Forelimb muscle (tissue), 1 donor: ENCODE results near the gene PRG3. TPM values are rescaled to one million over a fixed set of nuclear protein-coding genes. Genes with fewer than 3 reads are reported as not detected.
"Not testable (repeated sequence)": the region's sequence is repeated elsewhere in the genome, so short reads cannot be mapped to it uniquely, and the experiment has no call there.

Experiments used
- DNase-seq: peaks from one replicate; pipeline ENCODE4 v3.0.0-alpha.2; 2013; ENCODE audit warnings: low read depth
- polyA plus RNA-seq: library from polyadenylated mRNA; unstranded; fragments of 120-200 nt; gene quantifications from one replicate; pipeline ENCODE4 v1.2.1, GENCODE V29; 2013; ENCODE audit not compliant: insufficient read length

Gene PRG3
- polyA plus RNA-seq, 1 donor = 0.85 TPM

- no peak for DNase-seq
Observed at GRCh38 chr11:57390535-57390934, 9.6 kb upstream of the PRG3 start, which contains the start of gene PRG2. PRG2 (minus strand) TSS chr11:57390650; CDS start chr11:57389944, 706 bp downstream.

GRCh38 chr11:57387289-57388030, 6.5 kb upstream of the PRG3 start:
- no peak for DNase-seq

- DNase-seq = no peak
Observed at GRCh38 chr11:57386178-57386940, 5.4 kb upstream of the PRG3 start.

GRCh38 chr11:57379732-57380131, 1.2 kb downstream of the PRG3 start:
- no peak for DNase-seq

- no peak for DNase-seq
Observed at GRCh38 chr11:57378186-57378585, 2.8 kb downstream of the PRG3 start.

- no peak for DNase-seq
Observed at GRCh38 chr11:57377107-57377506, 3.8 kb downstream of the PRG3 start.

GRCh38 chr11:57376095-57377090, 4.6 kb downstream of the PRG3 start:
- DNase-seq = no peak

- no peak for DNase-seq
Observed at GRCh38 chr11:57375490-57375889, 5.5 kb downstream of the PRG3 start.

GRCh38 chr11:57374966-57375365, 6.0 kb downstream of the PRG3 start:
- DNase-seq = no peak

GRCh38 chr11:57373146-57373545, 7.8 kb downstream of the PRG3 start:
- DNase-seq = no peak

- no peak for DNase-seq
Observed at GRCh38 chr11:57370941-57371340, 10.0 kb downstream of the PRG3 start.

GRCh38 chr11:57370251-57370650, 10.7 kb downstream of the PRG3 start:
- no peak for DNase-seq

- no peak for DNase-seq
Observed at GRCh38 chr11:57368845-57369232, 12.1 kb downstream of the PRG3 start.

GRCh38 chr11:57368106-57368844, 12.7 kb downstream of the PRG3 start:
- no peak for DNase-seq

- no peak for DNase-seq
Observed at GRCh38 chr11:57364851-57365660, 15.9 kb downstream of the PRG3 start.

GRCh38 chr11:57363131-57364080, 17.5 kb downstream of the PRG3 start:
- DNase-seq = no peak

GRCh38 chr11:57361926-57362325, 19.0 kb downstream of the PRG3 start:
- no peak for DNase-seq

GRCh38 chr11:57361420-57361819, 19.5 kb downstream of the PRG3 start:
- not testable (repeated sequence) for DNase-seq

- no peak for DNase-seq
Observed at GRCh38 chr11:57360991-57361390, 20.0 kb downstream of the PRG3 start.
